Peyer's patch (tissue), 4 donors: Measurements from ENCODE around the gene KBTBD3. TPM values are rescaled to one million over a fixed set of nuclear protein-coding genes. Genes with fewer than 3 reads are reported as not detected.
"Not testable (repeated sequence)": the region's sequence is repeated elsewhere in the genome, so short reads cannot be mapped to it uniquely, and the experiment has no call there.

ENCODE experiments used
- DNase-seq, 3 donors: peaks; one replicate each; pipeline ENCODE4 v3.0.0-alpha.2; 2017 to 2019
- H3K27ac ChIP-seq, 4 donors: fragments of 200-600 bp; sonication (generic); one replicate each; pipeline ENCODE4 v1.5.1; 2016 to 2019
- H3K27me3 ChIP-seq, 2 donors: fragments of 200-600 bp; sonication (generic); one replicate each; pipeline ENCODE4 v1.5.1; 2019
- H3K36me3 ChIP-seq, 3 donors: fragments of 200-600 bp; sonication (generic); one replicate each; pipeline ENCODE4 v1.5.1; 2016 to 2019
- H3K4me1 ChIP-seq, 4 donors: fragments of 200-600 bp; sonication (generic); one replicate each; pipeline ENCODE4 v1.5.1; 2016 to 2019
- H3K4me3 ChIP-seq, 4 donors: fragments of 200-600 bp; sonication (generic); 1 replicate in 3 of 4; 2 replicates in 1 of 4; pipeline ENCODE4 v1.5.1; 2016 to 2019; ENCODE audit warnings: mild to moderate bottlenecking in 1 of 4
- H3K9me3 ChIP-seq, 4 donors: fragments of 200-600 bp; sonication (generic); one replicate each; pipeline ENCODE4 v1.5.1; 2016 to 2019; ENCODE audit warnings: mild to moderate bottlenecking in 1 of 4
- POLR2A ChIP-seq, 2 donors: fragments of 450-650 bp; IDR thresholded peaks; one replicate each; pipeline ENCODE4 v1.5.1; 2017; ENCODE audit warnings: antibody characterized with exemption in 2 of 2, mild to moderate bottlenecking in 2 of 2, moderate library complexity in 2 of 2
- total RNA-seq, 4 donors: library from RNA; depleted of rRNA; stranded (reverse); fragments of >200 nt; gene quantifications; one replicate each; pipeline ENCODE4 v1.1.0, GENCODE V29; 2016
- TF ChIP-seq, protein P1 (sequence below), 6 experiments: fragments of 450-650 bp in 4 of 6; fragments of 200-600 bp in 2 of 6; sonication (generic) in 1 of 6; IDR thresholded peaks; one replicate each; pipeline ENCODE4 v1.5.1; 2017 to 2019; ENCODE audit warnings: antibody characterized with exemption in 6 of 6, mild to moderate bottlenecking in 3 of 6, moderate library complexity in 1 of 6

Gene KBTBD3
- total RNA-seq, 4 donors from 2014 or later = 1.7 to 15.4 (median 11.9) TPM

DNA sequence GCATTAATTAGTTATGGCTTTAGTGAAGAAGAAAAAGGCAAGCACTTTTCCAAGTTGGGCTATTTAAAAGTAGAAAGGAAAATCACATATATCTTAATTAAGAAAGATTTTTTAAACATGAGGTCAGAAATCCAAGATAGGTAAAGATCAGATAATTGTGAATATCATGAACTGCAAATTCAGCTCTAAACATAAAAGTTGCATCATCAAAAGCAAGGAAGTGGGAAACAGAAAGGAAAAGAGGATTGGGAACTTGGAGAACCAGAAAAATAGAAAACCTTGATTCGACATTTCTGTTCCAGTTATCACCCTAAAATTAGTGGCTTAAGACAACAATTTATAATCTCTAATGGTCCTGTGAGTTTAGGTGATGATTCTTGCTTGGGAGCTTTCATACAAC, 17.5 kb downstream of the KBTBD3 start:
- H3K36me3 ChIP-seq = peaks cover 0 to 8% (median 0%) of the 10 kb centered on the region in 3 donors
- no peak for TF ChIP-seq POLR2A (IDR thresholded peaks at IDR 0.05)
- TF ChIP-seq, protein P1, sequence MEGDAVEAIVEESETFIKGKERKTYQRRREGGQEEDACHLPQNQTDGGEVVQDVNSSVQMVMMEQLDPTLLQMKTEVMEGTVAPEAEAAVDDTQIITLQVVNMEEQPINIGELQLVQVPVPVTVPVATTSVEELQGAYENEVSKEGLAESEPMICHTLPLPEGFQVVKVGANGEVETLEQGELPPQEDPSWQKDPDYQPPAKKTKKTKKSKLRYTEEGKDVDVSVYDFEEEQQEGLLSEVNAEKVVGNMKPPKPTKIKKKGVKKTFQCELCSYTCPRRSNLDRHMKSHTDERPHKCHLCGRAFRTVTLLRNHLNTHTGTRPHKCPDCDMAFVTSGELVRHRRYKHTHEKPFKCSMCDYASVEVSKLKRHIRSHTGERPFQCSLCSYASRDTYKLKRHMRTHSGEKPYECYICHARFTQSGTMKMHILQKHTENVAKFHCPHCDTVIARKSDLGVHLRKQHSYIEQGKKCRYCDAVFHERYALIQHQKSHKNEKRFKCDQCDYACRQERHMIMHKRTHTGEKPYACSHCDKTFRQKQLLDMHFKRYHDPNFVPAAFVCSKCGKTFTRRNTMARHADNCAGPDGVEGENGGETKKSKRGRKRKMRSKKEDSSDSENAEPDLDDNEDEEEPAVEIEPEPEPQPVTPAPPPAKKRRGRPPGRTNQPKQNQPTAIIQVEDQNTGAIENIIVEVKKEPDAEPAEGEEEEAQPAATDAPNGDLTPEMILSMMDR (IDR thresholded peaks at IDR 0.05) = no peak
- H3K27ac ChIP-seq = no peak overlapping the region
- H3K4me3 ChIP-seq = no peak overlapping the region
- no peak for DNase-seq
- H3K4me1 ChIP-seq = no peaks in the 10 kb centered on the region
- no peaks in the 10 kb centered on the region for H3K27me3 ChIP-seq
- no peaks in the 10 kb centered on the region for H3K9me3 ChIP-seq

DNA sequence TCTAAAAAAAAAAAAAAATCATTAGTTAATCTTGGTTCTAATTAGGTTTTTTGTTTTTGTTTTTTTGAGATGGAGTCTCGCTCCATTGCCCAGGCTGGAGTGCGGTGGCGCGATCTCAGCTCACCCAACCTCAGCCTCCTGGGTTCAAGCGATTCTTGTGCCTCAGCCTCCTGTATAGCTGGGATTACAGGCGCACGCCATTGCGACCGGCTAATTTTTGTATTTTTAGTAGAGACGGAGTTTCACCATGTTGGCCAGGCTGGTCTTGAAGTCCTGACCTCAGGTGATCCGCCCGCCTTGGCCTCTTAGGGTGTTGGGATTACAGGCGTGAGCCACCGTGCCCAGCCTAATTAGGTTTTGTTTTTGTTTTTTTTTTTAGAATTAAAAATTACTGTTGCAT, 18.8 kb downstream of the KBTBD3 start:
- not testable (repeated sequence) for H3K36me3 ChIP-seq, DNase-seq, H3K4me1 ChIP-seq, H3K4me3 ChIP-seq, H3K27me3 ChIP-seq, H3K27ac ChIP-seq, H3K9me3 ChIP-seq

DNA sequence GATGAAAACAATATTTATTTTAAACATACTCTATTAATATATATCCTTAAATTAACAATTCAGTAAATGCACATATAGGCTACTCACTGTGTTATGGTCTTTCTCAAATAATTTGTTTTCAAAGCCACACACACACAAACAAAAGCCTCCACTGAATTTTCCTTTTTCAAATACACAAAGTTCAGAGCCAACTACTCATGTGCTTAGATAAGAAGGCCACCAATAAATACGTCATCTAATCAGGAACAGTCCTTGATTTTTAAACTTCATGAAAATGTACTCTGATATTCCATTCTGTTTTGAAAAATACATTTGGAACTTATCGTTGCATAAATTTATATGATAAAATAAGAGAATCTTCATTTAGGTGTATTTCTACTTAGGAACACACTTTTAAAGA, 26.0 kb downstream of the KBTBD3 start:
- no peak for DNase-seq
- H3K36me3 ChIP-seq = no peaks in the 10 kb centered on the region
- no peak overlapping the region for H3K4me3 ChIP-seq
- no peaks in the 10 kb centered on the region for H3K27me3 ChIP-seq
- no peaks in the 10 kb centered on the region for H3K9me3 ChIP-seq
- TF ChIP-seq POLR2A (IDR thresholded peaks at IDR 0.05) = no peak
- TF ChIP-seq, protein P1 (IDR thresholded peaks at IDR 0.05) = no peak
- no peak overlapping the region for H3K27ac ChIP-seq
- no peaks in the 10 kb centered on the region for H3K4me1 ChIP-seq

DNA sequence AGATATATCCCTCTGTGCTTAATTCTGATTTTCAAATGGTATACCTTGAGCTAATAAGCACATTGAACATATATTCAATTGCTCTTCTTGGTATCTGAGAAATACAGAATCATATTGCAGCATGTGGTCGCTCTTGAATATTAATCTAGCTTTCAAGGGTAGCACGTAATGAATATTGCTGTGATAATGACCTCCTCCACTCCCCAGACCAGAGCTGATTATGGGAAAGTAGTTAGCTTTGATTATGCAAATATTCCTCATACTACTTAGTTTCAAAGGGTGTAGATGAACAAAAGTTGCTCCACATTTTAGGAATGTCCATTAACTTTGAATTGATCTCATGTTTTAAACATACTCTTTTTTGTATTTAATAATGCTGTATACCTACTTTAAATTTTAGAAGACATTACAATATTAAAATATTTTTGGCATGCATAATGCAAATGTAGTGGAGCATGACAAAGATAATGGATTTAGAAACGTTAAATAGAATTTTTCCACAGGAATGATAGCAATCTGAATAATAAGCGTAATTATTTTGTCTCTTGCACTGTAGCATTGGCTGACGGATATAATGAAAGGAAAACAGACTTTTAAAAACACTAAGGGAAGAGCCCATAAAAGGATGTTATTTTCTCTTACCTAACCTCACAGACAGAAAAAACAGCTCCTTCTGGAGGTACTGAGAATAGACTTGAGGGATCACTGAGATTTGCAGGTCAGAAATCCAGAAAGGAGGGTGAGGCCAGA, 27.2 kb downstream of the KBTBD3 start:
- DNase-seq = no peak
- Histone ChIP-seq H3K27me3 (no peaks in the 10 kb centered on the region), H3K27ac (no peak overlapping the region), H3K36me3 (no peaks in the 10 kb centered on the region), H3K4me3 (no peak overlapping the region), H3K9me3 (no peaks in the 10 kb centered on the region), H3K4me1 (no peaks in the 10 kb centered on the region)
- TF ChIP-seq POLR2A (IDR thresholded peaks at IDR 0.05) = no peak
- TF ChIP-seq, protein P1 (IDR thresholded peaks at IDR 0.05) = no peak

DNA sequence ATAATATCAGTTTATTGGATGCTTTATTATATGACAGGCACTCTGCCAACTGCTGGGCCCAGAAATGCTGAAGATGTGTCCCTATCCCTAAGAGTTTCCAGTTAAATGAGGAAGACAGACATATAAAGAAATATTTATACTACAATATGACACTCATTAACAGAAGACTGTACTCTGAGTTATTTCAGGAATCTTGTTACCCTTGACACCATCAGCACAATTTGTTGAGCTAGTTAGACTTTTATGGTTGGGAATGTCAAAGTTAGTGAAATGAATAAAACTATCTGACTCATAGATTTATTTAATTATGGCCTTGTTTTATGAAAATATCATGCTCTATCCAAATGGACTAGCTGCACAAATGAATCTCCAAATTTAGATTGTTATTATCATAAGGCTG, 29.5 kb downstream of the KBTBD3 start:
- no peak for TF ChIP-seq POLR2A (IDR thresholded peaks at IDR 0.05)
- TF ChIP-seq, protein P1 (IDR thresholded peaks at IDR 0.05) = no peak
- Histone ChIP-seq H3K27ac (no peak overlapping the region), H3K36me3 (no peaks in the 10 kb centered on the region), H3K9me3 (no peaks in the 10 kb centered on the region), H3K4me3 (no peak overlapping the region), H3K4me1 (no peaks in the 10 kb centered on the region), H3K27me3 (no peaks in the 10 kb centered on the region)
- no peak for DNase-seq

DNA sequence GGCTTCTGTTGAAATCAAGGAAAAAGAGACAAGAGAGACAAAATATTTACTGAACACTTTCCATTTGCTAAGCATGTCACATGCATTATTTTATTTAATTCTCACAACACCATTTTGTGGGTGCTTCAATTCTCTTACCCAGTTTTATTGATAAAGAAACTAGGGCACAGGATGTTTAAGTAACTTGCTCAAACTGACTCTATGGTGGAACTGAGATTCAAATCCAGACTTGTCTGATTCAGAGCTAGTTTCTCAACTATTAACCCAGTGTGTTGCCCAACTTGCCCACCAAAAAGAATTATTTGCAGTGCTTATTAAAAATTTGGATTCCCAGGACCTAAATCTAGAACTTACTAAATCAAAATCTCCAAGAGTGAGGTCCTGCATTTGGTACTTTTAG, 33.6 kb downstream of the KBTBD3 start:
- Histone ChIP-seq H3K9me3 (no peaks in the 10 kb centered on the region), H3K27me3 (no peaks in the 10 kb centered on the region), H3K36me3 (no peaks in the 10 kb centered on the region), H3K4me3 (no peak overlapping the region), H3K4me1 (no peaks in the 10 kb centered on the region), H3K27ac (no peak overlapping the region)
- no peak for DNase-seq
- no peak for TF ChIP-seq POLR2A (IDR thresholded peaks at IDR 0.05)
- TF ChIP-seq, protein P1 (IDR thresholded peaks at IDR 0.05) = no peak
